Liver (tissue), 9 donors: Measurements from ENCODE around the gene GJC1. TPM values are rescaled to one million over a fixed set of nuclear protein-coding genes. Genes with fewer than 3 reads are reported as not detected.

Experiments used
- DNase-seq: peaks from one replicate; pipeline ENCODE4 v3.0.0-alpha.2; 2017; ENCODE audit warnings: low spot score
- H3K27ac ChIP-seq, 2 donors: one replicate each; pipeline ENCODE4 v1.7.0; 2013; ENCODE audit warnings: inconsistent platforms in 2 of 2, low read length in 2 of 2, control low read depth in 1 of 2, low read depth in 1 of 2, mild to moderate bottlenecking in 1 of 2
- H3K27me3 ChIP-seq, 4 donors: one replicate each; pipeline versions ENCODE4 v1.6.1 to v1.7.0; 2013; ENCODE audit warnings: low read length in 3 of 4, inconsistent platforms in 1 of 4, mild to moderate bottlenecking in 1 of 4, moderate library complexity in 1 of 4; ENCODE audit not compliant: control insufficient read depth in 4 of 4, insufficient read depth in 4 of 4
- H3K36me3 ChIP-seq, 4 donors: one replicate each; pipeline versions ENCODE4 v1.6.1 to v1.7.0; 2013; ENCODE audit warnings: low read length in 3 of 4, mild to moderate bottlenecking in 3 of 4, low read depth in 1 of 4, moderate library complexity in 1 of 4; ENCODE audit not compliant: control insufficient read depth in 4 of 4, insufficient read depth in 3 of 4
- H3K4me1 ChIP-seq, 4 donors: one replicate each; pipeline versions ENCODE4 v1.6.1 to v1.7.0; 2013; ENCODE audit warnings: low read length in 3 of 4, mild to moderate bottlenecking in 3 of 4, moderate library complexity in 1 of 4; ENCODE audit not compliant: control insufficient read depth in 4 of 4, insufficient read depth in 4 of 4
- H3K4me3 ChIP-seq, 3 donors: one replicate each; pipeline versions ENCODE4 v1.6.1 to v1.7.0; 2013; ENCODE audit warnings: low read length in 3 of 3, control low read depth in 1 of 3, low read depth in 1 of 3, mild to moderate bottlenecking in 1 of 3
- H3K9ac ChIP-seq, 2 donors: one replicate each; pipeline ENCODE4 v1.7.0; 2013; ENCODE audit warnings: low read length in 2 of 2, mild to moderate bottlenecking in 2 of 2, moderate library complexity in 2 of 2, control low read depth in 1 of 2, low read depth in 1 of 2
- H3K9me3 ChIP-seq, 4 donors: one replicate each; pipeline versions ENCODE4 v1.6.1 to v1.7.0; 2013; ENCODE audit warnings: low read length in 3 of 4; ENCODE audit not compliant: control insufficient read depth in 4 of 4
- ATF3 ChIP-seq: IDR thresholded peaks from 2 replicates; pipeline ENCODE4 v1.6.1; 2016; ENCODE audit warnings: antibody characterized with exemption
- EGR1 ChIP-seq, 2 donors: IDR thresholded peaks; 2 replicates each; pipeline ENCODE4 v1.6.1; 2016 to 2018; ENCODE audit warnings: antibody characterized with exemption in 2 of 2, low read depth in 2 of 2
- FOXA1 ChIP-seq: IDR thresholded peaks from 2 replicates; pipeline ENCODE4 v1.6.1; 2016; ENCODE audit warnings: antibody characterized with exemption
- FOXA2 ChIP-seq: IDR thresholded peaks from 2 replicates; pipeline ENCODE4 v1.6.1; 2016; ENCODE audit warnings: antibody characterized with exemption
- HNF4A ChIP-seq, 2 donors: conservative IDR thresholded peaks; 2 replicates each; pipeline ENCODE4 v1.6.1; 2016; ENCODE audit warnings: antibody characterized with exemption in 2 of 2, mild to moderate bottlenecking in 2 of 2
- HNF4G ChIP-seq: IDR thresholded peaks from 2 replicates; pipeline ENCODE4 v1.6.1; 2016; ENCODE audit warnings: antibody characterized with exemption
- JUND ChIP-seq, 2 donors: IDR thresholded peaks; 2 replicates each; pipeline ENCODE4 v1.6.1; 2016; ENCODE audit warnings: antibody characterized with exemption in 2 of 2
- MAX ChIP-seq: IDR thresholded peaks from 2 replicates; pipeline ENCODE4 v1.6.1; 2016; ENCODE audit warnings: antibody characterized with exemption
- NR2F2 ChIP-seq: IDR thresholded peaks from 2 replicates; pipeline ENCODE4 v1.6.1; 2016; ENCODE audit warnings: antibody characterized with exemption
- RAD21 ChIP-seq, 2 donors: IDR thresholded peaks; 2 replicates each; pipeline ENCODE4 v1.6.1; 2016; ENCODE audit warnings: antibody characterized with exemption in 2 of 2, mild to moderate bottlenecking in 2 of 2
- RXRA ChIP-seq, 2 donors: IDR thresholded peaks; 2 replicates each; pipeline ENCODE4 v1.6.1; 2017 to 2018; ENCODE audit warnings: antibody characterized with exemption in 2 of 2, mild to moderate bottlenecking in 1 of 2
- SP1 ChIP-seq: IDR thresholded peaks from 2 replicates; pipeline ENCODE4 v1.6.1; 2018; ENCODE audit warnings: antibody characterized with exemption, mild to moderate bottlenecking
- TAF1 ChIP-seq: conservative IDR thresholded peaks from 2 replicates; pipeline ENCODE4 v1.6.1; 2016; ENCODE audit warnings: antibody characterized with exemption, mild to moderate bottlenecking
- YY1 ChIP-seq: IDR thresholded peaks from 2 replicates; pipeline ENCODE4 v1.6.1; 2016; ENCODE audit warnings: antibody characterized with exemption, mild to moderate bottlenecking
- WGBS: extraction: QIAGEN DNeasy Blood & Tissue Kit; methylation state at CpG from one replicate; pipeline ENCODE4 v1.1.7; 2013; 5-methylcytosine and 5-hydroxymethylcytosine counted together
- polyA plus RNA-seq, 2 donors: library from polyadenylated mRNA; stranded (reverse) in 1 of 2; unstranded in 1 of 2; fragments of 200-250 nt in 1 of 2; fragments of >200 nt in 1 of 2; fragmentation: Nextera tagmentation in 1 of 2; extraction: Ambion mirVana in 1 of 2; gene quantifications; one replicate each; pipeline versions ENCODE4 v1.2.1 to v1.2.3, GENCODE V29; 2013 to 2015
- total RNA-seq, 2 donors: library from RNA; depleted of rRNA; stranded (reverse); fragments of >200 nt; gene quantifications; one replicate each; pipeline ENCODE4 v1.2.3, GENCODE V29; 2014
- TF ChIP-seq, protein P1 (sequence below): IDR thresholded peaks from 2 replicates; pipeline ENCODE4 v1.6.1; 2016; ENCODE audit warnings: antibody characterized with exemption
- TF ChIP-seq, protein P2 (sequence below): fragments of 150-350 bp; IDR thresholded peaks from 2 replicates; pipeline ENCODE4 v1.5.1; 2017; ENCODE audit warnings: improper control_type of control experiment, low read depth, low read length; ENCODE audit not compliant: missing input control
- TF ChIP-seq, protein P3 (sequence below): IDR thresholded peaks from 2 replicates; pipeline ENCODE4 v1.6.1; 2016; ENCODE audit warnings: antibody characterized with exemption, mild to moderate bottlenecking
- donor health status: healthy.
- donor health status: healthy.
- donor health status: healthy.
- donor health status: healthy.
- donor health status: healthy.

Gene GJC1
- total and polyA plus RNA-seq, 4 donors = 0.17 to 1.4 (median 0.77) TPM

DNA sequence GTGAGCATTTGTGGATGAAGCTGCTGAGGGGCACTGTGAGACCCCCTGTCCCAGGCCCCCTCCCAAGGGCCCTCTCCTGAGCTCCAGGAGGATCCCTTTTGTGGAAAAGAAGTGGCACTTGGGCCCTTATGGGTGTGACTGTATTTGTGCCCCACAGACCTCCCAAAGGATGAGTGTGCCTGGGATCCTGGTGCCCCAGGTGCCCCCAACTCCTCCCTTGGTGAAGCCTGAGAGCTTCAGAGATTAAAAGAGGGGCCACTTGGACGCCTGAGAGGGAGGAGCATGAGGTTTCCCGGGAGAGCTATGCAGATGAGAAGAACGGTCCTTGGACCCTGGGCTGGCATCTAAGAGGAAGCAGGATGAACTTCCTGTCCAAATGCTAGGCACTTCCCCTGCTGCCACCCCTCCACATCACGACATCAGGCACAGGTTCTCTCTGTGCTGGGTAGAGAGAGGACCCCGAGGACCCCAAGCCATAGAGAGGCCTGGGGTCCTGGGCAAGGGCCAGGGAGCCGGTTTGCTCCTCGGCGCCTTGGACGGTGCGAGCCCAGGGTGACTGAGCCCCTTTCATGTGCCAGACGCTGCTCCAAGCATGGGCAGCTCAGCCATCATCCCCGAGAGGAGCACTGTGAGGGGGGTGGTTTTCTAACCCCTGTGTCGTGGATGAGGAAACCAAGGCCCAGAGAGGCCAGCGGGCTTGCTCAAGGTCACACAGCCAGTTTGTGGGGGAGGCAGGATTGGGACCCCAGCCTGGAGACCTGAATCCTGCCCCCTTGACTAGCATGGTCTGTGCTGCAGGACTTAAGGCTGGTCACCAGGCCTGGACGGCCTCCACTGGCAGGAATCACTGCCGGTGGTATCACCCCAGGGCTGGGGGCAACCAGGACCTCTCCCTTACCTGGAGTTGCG, 76.9 kb downstream of the GJC1 start:
- no peak for TF ChIP-seq SP1
- no peak for TF ChIP-seq NR2F2
- TF ChIP-seq JUND (IDR thresholded peaks at IDR 0.05) = no peak
- TF ChIP-seq, protein P1, sequence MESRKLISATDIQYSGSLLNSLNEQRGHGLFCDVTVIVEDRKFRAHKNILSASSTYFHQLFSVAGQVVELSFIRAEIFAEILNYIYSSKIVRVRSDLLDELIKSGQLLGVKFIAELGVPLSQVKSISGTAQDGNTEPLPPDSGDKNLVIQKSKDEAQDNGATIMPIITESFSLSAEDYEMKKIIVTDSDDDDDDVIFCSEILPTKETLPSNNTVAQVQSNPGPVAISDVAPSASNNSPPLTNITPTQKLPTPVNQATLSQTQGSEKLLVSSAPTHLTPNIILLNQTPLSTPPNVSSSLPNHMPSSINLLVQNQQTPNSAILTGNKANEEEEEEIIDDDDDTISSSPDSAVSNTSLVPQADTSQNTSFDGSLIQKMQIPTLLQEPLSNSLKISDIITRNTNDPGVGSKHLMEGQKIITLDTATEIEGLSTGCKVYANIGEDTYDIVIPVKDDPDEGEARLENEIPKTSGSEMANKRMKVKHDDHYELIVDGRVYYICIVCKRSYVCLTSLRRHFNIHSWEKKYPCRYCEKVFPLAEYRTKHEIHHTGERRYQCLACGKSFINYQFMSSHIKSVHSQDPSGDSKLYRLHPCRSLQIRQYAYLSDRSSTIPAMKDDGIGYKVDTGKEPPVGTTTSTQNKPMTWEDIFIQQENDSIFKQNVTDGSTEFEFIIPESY = no peak
- no peak for TF ChIP-seq RAD21 (IDR thresholded peaks at IDR 0.05)
- TF ChIP-seq, protein P2, sequence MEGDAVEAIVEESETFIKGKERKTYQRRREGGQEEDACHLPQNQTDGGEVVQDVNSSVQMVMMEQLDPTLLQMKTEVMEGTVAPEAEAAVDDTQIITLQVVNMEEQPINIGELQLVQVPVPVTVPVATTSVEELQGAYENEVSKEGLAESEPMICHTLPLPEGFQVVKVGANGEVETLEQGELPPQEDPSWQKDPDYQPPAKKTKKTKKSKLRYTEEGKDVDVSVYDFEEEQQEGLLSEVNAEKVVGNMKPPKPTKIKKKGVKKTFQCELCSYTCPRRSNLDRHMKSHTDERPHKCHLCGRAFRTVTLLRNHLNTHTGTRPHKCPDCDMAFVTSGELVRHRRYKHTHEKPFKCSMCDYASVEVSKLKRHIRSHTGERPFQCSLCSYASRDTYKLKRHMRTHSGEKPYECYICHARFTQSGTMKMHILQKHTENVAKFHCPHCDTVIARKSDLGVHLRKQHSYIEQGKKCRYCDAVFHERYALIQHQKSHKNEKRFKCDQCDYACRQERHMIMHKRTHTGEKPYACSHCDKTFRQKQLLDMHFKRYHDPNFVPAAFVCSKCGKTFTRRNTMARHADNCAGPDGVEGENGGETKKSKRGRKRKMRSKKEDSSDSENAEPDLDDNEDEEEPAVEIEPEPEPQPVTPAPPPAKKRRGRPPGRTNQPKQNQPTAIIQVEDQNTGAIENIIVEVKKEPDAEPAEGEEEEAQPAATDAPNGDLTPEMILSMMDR = no peak
- TF ChIP-seq YY1 = no peak
- no peak overlapping the region for H3K4me3 ChIP-seq
- DNase-seq = no peak
- H3K36me3 ChIP-seq = peaks cover 0 to 4% (median 0%) of the 10 kb centered on the region in 4 donors
- 87% methylated on average over 17 of the region's 17 CpGs for WGBS
- H3K27ac ChIP-seq = no peak overlapping the region
- peaks cover 0 to 2% (median 0%) of the 10 kb centered on the region in 4 donors for H3K27me3 ChIP-seq
- H3K9me3 ChIP-seq = no peaks in the 10 kb centered on the region
- H3K9ac ChIP-seq = no peak overlapping the region
- no peaks in the 10 kb centered on the region for H3K4me1 ChIP-seq

- Histone ChIP-seq H3K9ac (no peak overlapping the region), H3K4me1 (no peaks in the 10 kb centered on the region), H3K27me3 (no peaks in the 10 kb centered on the region), H3K4me3 (no peak overlapping the region), H3K27ac (no peak overlapping the region), H3K36me3 (peaks cover 0 to 6% (median 1%) of the 10 kb centered on the region in 4 donors), H3K9me3 (no peaks in the 10 kb centered on the region)
- WGBS = 96% methylated on average over 10 of the region's 10 CpGs
- TF ChIP-seq RAD21 (IDR thresholded peaks at IDR 0.05) = no peak
- TF ChIP-seq HNF4A (conservative IDR thresholded peaks at IDR 0.05) = no peak
- no peak for TF ChIP-seq TAF1
- no peak for TF ChIP-seq FOXA1
- TF ChIP-seq, protein P3, sequence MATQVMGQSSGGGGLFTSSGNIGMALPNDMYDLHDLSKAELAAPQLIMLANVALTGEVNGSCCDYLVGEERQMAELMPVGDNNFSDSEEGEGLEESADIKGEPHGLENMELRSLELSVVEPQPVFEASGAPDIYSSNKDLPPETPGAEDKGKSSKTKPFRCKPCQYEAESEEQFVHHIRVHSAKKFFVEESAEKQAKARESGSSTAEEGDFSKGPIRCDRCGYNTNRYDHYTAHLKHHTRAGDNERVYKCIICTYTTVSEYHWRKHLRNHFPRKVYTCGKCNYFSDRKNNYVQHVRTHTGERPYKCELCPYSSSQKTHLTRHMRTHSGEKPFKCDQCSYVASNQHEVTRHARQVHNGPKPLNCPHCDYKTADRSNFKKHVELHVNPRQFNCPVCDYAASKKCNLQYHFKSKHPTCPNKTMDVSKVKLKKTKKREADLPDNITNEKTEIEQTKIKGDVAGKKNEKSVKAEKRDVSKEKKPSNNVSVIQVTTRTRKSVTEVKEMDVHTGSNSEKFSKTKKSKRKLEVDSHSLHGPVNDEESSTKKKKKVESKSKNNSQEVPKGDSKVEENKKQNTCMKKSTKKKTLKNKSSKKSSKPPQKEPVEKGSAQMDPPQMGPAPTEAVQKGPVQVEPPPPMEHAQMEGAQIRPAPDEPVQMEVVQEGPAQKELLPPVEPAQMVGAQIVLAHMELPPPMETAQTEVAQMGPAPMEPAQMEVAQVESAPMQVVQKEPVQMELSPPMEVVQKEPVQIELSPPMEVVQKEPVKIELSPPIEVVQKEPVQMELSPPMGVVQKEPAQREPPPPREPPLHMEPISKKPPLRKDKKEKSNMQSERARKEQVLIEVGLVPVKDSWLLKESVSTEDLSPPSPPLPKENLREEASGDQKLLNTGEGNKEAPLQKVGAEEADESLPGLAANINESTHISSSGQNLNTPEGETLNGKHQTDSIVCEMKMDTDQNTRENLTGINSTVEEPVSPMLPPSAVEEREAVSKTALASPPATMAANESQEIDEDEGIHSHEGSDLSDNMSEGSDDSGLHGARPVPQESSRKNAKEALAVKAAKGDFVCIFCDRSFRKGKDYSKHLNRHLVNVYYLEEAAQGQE = no peak
- no peak for TF ChIP-seq ATF3
- TF ChIP-seq SP1 = no peak
- no peak for TF ChIP-seq MAX
- no peak for TF ChIP-seq NR2F2
- no peak for TF ChIP-seq HNF4G
- TF ChIP-seq FOXA2 = no peak
- no peak for TF ChIP-seq EGR1 (IDR thresholded peaks at IDR 0.05; ENCODE audit: low read depth in 2 of 2)
- no peak for TF ChIP-seq RXRA (IDR thresholded peaks at IDR 0.05)
- TF ChIP-seq, protein P1 = no peak
- no peak for TF ChIP-seq YY1
- DNase-seq = no peak
Observed at GRCh38 chr17:44751806-44752205, 78.3 kb downstream of the GJC1 start.
